NCI-H187 (cell line): ENCODE measurements around the gene DHX32.

Experiments used
- DNase-seq, 2 experiments: peaks; one replicate each; lab custom pipeline; 2025; lab: John Stamatoyannopoulos, UW

The DHX32 gene

DNA sequence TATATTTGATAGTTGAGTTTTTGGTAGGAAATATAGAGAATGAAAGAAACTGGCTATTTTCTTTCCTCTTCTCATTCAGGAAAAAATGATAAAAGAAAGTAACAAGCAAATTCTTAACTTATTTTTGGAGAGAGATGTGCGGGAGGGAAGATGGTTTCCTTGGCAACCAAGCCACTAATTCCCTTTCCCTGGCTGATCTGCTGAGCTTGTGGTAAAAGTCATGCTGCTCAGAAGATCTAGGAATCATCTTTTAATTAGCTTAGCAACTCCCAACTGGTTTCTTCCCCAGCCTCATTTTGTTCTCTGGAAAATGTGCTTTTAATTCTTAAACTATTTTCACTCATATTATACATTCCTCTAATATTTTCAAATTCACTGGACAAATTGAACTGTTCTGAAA, 69.8 kb downstream of the DHX32 start:
- no peak for DNase-seq

DNA sequence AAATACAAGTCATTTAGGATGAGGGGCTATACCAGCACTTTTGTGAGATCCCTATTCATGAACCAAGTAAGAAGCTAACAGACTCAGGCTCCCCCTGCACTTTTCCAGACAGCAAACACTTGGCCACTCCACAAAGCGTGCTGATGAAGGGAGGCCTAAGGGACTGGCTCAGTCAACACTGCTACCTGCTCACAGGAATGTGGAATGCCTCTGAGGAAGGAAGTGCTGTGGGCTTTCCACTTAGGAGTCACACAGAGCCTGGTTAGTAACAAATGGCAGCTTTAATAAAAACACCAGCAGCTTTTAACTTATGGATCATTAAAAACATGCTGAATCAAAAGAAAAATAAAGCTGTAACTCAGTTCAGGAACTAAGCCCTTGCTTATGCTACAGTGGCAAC, 73.0 kb downstream of the DHX32 start:
- DNase-seq, result no peak

DNA sequence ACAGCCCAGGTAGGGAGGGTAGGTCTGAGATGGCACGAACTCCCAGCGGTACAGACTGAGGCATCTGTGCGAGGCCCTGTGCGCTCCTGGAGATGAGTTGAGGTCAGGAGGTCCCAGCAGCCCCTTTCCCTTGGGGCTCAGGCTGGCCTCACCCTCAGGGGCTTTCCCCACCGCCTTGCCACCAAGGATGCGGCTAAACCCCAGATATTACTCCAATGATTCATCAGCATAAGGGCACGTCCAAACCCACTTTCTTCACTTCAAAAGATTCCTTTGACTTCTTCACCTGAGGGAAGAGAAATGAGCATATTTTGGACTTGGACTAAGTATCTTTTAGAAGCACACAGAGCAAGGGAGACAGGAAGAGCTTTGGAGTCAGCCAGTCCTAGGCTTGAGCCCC, 78.4 kb downstream of the DHX32 start:
- no peak for DNase-seq

DNA sequence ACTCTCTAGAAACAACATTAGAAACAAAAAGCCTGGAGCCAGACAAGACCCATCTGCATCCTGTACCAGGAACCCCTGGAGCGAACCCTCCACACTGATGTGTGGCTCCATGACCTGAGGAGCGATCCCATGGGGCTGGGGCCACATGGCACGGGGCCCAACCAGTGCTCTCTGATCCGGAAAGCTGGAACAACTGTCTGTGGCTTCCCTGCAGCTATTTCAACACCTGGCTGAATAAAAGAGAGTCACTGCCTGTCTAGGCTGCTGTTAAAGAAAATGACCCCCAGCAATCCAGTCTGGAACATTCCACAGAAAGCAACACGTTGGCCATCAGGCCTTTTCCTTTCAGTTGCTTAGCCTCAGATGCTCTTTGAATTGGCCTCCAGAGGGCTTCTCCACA, 79.0 kb downstream of the DHX32 start:
- DNase-seq, result no peak

DNA sequence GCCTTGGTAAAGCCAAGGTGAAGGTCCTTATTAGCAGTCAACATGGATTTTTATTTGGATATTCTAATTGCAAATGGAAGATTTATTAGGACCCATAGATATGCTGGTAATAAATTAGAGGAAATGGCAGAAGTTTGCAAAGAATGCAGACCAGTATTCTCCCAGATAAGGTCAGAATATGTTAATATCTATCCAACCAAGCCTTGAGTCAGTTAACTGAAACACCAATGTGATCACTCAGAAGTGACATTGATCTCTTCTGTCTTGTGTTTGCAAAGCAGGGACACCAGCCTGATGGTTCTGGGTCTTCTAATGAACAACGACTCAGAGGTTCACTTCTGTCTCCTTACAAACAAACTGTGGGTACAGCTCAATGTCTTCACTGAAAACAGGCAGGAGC, 79.5 kb downstream of the DHX32 start:
- no peak for DNase-seq

DNA sequence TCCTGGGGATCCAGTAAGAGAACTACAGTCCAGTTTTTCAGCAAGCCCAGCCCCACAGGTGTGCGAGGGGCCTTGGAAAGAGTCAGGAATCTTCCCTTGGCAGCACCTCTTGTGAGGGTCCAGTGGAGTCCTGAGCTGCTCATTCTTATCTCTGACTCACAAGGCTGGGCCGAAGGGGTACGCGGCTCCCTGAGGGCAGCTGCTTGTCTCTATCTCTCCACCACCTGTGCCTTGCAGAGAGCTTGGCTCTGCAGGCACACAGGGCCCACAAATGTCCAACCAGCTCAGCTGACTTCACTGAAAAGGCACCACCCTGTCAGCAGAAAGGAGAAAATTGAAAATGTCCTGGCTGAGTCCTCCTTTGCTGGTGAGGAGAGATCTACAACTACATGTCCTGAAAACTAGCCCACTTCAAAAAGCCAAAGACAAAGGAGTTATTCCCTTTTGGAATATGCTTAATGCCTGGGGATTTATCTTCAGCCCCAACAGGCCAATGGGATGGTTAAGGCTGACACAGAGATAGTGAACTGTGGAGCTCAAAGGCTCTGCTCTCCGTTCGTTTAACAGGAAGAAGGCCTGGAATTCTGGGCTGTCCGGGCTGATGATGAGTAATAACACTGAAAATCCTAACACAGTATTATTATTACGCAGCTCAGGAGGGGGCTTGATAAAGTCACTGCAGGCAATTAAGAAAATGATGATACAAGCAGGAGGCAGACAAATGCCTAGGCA, 81.5 kb downstream of the DHX32 start:
- no peak for DNase-seq

DNA sequence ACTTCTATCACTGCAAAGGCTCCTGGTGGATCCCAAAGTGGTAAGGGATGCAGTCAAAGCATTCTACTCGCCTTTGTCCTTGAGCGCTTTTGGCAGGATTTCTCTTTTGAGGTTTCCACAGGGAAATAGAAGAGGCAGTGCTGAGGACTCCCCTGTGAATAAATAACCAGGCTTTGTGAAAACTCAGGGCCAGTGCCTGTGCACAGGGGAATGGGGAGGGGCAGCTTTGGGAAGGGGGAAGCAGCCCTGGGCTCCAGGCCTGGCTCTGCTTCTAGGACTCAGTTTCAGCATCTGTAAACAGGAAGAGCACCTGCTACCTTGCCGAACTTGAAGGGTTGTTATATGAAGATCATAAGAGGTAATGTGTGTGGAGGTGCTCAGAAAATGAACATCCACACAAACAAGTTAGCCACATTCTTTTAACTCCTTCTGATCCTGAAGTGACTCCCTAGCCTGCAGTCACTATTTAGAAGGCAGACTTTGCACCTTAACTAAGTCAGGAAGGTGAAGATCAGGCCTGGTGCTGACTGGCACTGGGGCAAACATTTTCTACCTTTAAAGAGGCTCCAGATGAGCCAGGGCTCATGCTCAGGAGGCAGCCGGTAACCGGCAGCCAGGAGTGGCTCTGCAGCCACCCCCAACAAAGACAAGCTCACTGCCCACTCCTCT, 83.0 kb downstream of the DHX32 start:
- no peak for DNase-seq

DNA sequence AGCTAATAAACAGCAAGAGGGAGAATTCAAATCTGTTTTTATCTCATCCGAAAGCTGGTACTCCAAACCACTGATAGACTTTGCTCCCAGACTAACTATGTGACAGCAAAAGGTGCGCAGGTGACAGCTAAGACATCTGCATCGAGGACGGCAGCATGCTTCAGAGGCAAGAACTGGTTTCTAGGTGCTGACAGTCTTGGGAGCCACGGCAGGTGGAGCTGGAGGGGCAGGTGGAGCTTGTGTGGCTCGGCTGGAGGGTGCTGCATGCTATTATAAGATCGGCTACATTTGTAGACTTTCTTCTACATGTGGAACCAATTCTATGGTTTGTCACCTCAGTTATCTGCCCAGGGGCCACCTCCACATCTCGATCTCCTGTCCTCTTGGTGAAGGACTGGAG, 83.7 kb downstream of the DHX32 start:
- DNase-seq, result no peak

DNA sequence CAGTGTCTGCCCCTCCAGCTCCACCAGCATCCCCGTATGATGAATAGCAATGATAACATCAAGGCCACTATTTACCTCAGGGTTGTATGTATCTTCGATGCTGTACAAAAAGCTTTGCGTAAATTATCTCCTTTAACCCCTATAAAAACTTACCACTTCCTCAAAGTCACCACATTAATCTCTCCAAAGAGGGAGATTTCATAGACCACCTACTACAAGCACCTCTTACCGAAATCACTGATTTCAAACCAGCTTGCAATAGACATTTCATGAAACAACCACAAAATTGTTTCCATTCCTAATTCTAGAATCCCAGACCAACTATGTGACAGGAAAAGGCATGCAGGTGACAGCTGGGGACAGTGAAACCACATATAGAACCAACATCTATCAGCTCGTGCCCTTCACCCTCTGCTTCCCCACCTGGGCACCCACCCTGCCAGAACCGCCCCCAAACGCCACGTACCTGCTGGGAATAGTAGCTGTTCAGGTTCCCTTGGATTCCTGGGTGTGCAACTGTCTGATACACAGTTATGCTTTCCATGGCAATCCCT, 85.4 kb downstream of the DHX32 start:
- DNase-seq, result no peak

DNA sequence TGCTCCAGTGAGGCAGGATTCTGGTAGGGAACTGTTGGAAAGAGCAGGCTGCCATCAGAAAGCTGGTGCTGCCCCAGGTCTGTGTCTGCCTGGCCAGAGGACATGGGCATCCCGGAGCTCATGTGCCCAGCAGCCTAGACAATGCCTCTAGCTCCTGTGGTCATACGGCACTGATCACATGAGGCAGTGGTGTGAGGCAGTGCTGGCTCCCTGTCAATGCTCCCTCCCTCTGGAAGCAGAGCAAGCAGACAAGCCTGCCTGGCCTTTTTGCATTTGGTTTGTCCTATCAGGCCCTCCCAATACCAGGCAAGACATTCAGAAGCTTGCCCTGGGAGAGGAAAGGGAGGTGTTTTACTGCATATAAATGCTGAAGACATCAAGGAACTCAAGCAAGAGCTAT, 86.0 kb downstream of the DHX32 start:
- no peak for DNase-seq

DNA sequence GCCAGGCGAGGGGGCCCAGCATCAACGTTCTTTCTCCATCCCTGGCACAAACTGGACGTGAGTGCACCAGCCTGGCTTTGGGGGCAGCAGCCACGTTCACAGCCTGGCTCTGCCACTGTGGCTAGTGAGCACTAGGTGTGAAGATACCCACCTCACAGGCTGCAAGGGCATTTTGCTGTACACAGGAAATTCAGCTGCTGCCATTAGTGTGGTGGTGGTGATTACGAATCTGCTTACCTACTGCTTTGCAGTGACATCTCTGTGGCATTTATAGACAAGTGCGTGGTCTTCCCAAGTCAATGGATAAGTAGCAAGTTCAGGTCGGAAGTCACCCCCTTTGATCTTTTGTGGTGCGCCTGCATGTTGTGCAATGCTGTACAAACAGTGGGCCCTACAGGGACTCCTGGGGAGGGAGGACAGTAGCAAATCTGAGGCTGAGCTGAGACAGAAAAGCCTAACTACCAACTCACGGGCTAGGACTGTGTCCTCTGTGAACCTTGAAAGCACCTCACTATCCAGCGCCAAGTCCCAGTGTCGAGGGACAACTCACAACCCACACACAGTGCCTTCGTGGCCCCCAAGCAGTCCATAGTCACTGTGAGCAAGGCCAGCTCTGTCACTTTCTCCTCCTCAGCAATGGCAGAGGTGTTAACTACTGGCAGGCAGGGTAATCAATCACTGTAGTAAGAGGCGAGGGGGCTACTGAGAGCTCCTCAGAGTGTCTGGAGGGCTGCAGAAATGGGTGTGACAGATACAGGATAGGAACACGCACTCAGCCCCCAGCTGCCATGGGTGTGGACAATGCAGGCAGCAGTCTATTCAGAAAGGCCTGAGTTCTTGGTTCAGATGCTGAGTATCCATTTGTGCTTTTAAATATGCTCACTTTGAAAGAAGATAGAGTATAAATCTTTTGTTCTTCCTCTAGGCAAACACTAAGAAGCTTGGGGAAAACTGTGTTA, 88.5 kb downstream of the DHX32 start:
- DNase-seq, result no peak

DNA sequence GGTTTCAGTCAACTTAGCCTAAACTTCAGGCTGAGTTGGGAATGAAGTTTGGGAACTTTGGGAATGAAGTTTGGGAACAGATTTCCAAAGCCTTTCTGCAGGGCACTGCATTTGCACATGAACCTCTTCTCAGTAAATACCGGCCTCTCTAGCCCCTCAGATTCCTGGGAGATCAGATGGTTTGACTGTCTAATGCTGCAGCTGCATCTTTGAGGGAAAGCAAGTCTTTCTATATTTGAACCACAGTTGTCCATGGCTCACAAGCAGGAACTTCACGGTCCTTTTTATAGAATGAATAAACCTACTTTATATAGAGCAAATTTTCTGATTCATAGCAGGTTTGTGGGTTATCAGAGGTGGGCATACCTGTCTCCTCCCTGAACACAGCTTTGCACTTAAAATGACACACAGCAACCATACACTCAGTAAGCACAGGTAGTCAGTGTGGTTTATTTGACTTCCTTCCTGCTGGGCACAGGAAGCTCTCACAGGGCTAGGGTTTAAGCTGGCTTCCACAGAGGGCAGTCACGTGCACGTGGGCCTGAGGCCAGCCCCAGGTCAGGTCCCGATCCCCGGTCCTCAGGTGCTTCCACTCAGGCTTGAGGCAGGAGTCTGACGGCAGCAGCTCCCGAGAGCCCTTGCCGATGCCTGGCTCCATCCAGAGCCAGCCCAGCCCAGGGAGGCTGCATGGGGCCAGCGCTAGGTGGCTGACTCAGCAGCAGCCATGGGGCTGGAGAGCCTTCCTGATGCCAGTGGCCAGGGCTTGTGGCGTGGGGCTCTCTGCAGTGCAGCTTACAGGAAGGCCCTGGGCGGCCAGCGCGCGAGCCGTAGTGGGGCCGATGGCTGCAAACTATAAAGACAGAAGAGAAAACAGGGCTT, 92.7 kb downstream of the DHX32 start:
- no peak for DNase-seq
